GM12801 (cell line): ENCODE measurements around the gene TMEM126B.

Experiments
- TF ChIP-seq, protein P1 (sequence below): IDR thresholded peaks from one replicate; pipeline ENCODE4 v1.5.1; 2011; ENCODE audit warnings: control low read depth; ENCODE audit not compliant: insufficient read length; ENCODE audit errors: extremely low read depth

The TMEM126B gene

GRCh38 chr11:85627998-85628770 lies at the start of gene TMEM126B:
TSS of gene TMEM126B (plus strand) at chr11:85628593. CDS start at chr11:85628608, 15 bp downstream.
- TF ChIP-seq, protein P1, sequence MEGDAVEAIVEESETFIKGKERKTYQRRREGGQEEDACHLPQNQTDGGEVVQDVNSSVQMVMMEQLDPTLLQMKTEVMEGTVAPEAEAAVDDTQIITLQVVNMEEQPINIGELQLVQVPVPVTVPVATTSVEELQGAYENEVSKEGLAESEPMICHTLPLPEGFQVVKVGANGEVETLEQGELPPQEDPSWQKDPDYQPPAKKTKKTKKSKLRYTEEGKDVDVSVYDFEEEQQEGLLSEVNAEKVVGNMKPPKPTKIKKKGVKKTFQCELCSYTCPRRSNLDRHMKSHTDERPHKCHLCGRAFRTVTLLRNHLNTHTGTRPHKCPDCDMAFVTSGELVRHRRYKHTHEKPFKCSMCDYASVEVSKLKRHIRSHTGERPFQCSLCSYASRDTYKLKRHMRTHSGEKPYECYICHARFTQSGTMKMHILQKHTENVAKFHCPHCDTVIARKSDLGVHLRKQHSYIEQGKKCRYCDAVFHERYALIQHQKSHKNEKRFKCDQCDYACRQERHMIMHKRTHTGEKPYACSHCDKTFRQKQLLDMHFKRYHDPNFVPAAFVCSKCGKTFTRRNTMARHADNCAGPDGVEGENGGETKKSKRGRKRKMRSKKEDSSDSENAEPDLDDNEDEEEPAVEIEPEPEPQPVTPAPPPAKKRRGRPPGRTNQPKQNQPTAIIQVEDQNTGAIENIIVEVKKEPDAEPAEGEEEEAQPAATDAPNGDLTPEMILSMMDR = no peak

DNA sequence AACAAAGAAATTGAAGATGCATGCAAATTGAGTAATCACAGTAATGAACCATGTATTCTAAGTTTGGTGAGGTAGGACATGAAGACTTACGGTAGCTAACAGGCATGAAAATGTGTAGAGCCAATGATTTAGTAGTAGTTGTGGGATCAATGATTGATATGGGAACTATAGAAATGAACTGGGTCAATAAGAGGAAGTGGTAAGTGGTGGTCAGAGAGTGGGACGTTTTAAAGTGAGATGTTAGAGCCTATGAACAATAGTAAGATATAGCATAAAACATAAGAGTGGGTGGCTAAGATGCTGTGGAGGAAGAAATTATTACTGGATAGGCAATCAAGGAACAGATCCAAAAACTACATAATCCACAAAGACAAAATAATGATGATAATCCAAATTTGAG lies 46.3 kb upstream of the TMEM126B start:
- TF ChIP-seq, protein P1 = no peak

DNA sequence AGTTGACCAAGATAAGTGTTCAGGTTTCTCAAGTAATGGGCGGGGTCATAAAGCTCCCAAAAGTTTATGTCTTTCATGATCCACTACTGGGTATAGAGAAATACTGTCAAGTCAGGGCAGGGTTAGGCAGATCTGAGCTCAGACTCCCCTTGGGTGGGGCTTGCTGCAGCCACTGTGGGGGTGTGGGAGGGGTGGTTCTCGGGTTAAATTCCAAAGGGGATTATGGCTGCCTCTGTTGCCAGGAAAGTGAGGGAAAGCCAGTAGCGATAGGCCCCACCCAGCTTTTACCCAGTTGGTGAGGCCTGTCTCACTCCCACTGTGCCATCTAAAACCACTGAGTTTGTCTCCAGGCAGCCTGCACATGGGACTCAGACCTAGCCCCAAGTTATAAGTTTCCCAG lies 39.0 kb upstream of the TMEM126B start:
- TF ChIP-seq, protein P1 = no peak

- TF ChIP-seq, protein P1 = no peak
Observed at GRCh38 chr11:85590848-85591483, 37.4 kb upstream of the TMEM126B start.

- TF ChIP-seq, protein P1 = no peak
Observed at GRCh38 chr11:85595285-85595884, 33.0 kb upstream of the TMEM126B start.

DNA sequence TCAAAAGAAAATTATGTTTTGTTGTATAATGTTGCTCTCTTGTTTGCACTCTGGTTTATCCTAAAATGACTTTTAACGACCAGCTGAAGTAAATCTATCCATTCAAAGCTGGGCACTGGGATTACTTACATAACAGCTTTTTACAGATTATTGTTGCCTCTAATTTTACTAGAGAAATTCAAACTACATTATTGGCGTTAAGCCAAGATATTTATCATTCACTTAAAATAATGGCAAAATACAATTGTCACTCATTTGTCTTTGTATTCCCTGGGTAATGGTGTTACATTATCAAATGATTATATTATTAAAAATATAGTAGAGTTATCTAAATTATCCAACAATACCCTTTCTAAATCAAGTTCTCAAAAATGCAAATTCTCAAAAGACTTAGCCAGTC lies 31.5 kb upstream of the TMEM126B start:
- TF ChIP-seq, protein P1 = no peak

DNA sequence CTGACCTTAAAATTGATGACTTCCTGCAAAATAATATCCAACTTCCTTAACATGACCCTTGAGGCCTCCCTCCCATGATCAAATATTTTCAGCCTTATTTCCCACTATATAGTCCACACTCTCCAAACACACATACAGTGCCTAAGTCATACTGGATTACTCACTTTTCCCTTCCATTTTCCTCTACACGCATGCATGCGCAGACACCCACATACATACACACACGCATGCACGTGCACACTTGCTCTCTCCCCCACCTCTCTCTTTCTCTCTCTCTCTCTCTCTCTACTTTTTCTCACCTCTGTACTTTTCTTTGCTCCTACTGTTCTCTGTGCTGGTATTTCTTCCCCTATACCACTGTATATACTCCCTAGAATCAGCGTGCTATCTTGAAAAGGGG lies 29.3 kb upstream of the TMEM126B start:
- TF ChIP-seq, protein P1 = no peak
